ENCODE measurements around the gene ITPA. TPM values are rescaled to one million over a fixed set of nuclear protein-coding genes. Genes with fewer than 3 reads are reported as not detected.

Gene ITPA
- total and polyA plus RNA-seq, 2 of the 13 experiments (the other 11 are each of a cell fraction or from before 2014, with no cell fraction given): 60.1 to 103 TPM

GRCh38 chr20:3231889-3232588 is 22.7 kb downstream of the ITPA start (continued):
- TF ChIP-seq, protein P1, sequence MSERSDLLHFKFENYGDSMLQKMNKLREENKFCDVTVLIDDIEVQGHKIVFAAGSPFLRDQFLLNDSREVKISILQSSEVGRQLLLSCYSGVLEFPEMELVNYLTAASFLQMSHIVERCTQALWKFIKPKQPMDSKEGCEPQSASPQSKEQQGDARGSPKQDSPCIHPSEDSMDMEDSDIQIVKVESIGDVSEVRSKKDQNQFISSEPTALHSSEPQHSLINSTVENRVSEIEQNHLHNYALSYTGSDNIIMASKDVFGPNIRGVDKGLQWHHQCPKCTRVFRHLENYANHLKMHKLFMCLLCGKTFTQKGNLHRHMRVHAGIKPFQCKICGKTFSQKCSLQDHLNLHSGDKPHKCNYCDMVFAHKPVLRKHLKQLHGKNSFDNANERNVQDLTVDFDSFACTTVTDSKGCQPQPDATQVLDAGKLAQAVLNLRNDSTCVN (CRISPR knock-in tag; IDR thresholded peaks at IDR 0.05; ENCODE audit: borderline replicate concordance): 0 out of 2 replicates have a peak, but pooled peaks have one; percentile 32
- TF ChIP-seq ZNF800 (CRISPR knock-in tag; IDR thresholded peaks at IDR 0.05) (no peak), IKZF1 (IDR thresholded peaks at IDR 0.05) (no peak), ZNF17 (CRISPR knock-in tag; IDR thresholded peaks at IDR 0.05) (no peak), IRF2 (CRISPR knock-in tag; IDR thresholded peaks at IDR 0.05) (peak; percentile 87), PITX1 (CRISPR knock-in tag; IDR thresholded peaks at IDR 0.05) (peak; percentile 91), RARA (CRISPR knock-in tag; IDR thresholded peaks at IDR 0.05) (peak; percentile 96), ZBTB49 (CRISPR knock-in tag; IDR thresholded peaks at IDR 0.05; ENCODE audit: borderline replicate concordance) (peak; percentile 54; the same call in 1 of the 2 replicates), TCF7L2 (IDR thresholded peaks at IDR 0.05; ENCODE audit: low read depth, low read length) (no peak), ZNF749 (CRISPR knock-in tag; IDR thresholded peaks at IDR 0.05; ENCODE audit: borderline replicate concordance) (no peak), KAT2B (IDR thresholded peaks at IDR 0.05; ENCODE audit: borderline replicate concordance, low read depth, low read length) (no peak), HINFP (CRISPR knock-in tag; IDR thresholded peaks at IDR 0.05; ENCODE audit: low read depth) (peak; percentile 90; the same call in 1 of the 2 replicates), ZNF546 (CRISPR knock-in tag; conservative IDR thresholded peaks at IDR 0.05) (0 out of 2 replicates have a peak, but pooled peaks have one; percentile 15), TBP (CRISPR knock-in tag; IDR thresholded peaks at IDR 0.05) (no peak), ZNF143 (CRISPR knock-in tag; IDR thresholded peaks at IDR 0.05) (no peak; the same call in 1 of the 2 replicates), ZBTB42 (CRISPR knock-in tag; IDR thresholded peaks at IDR 0.05) (peak; percentile 63; the same call in 1 of the 2 replicates)
- TF ChIP-seq, protein P2, sequence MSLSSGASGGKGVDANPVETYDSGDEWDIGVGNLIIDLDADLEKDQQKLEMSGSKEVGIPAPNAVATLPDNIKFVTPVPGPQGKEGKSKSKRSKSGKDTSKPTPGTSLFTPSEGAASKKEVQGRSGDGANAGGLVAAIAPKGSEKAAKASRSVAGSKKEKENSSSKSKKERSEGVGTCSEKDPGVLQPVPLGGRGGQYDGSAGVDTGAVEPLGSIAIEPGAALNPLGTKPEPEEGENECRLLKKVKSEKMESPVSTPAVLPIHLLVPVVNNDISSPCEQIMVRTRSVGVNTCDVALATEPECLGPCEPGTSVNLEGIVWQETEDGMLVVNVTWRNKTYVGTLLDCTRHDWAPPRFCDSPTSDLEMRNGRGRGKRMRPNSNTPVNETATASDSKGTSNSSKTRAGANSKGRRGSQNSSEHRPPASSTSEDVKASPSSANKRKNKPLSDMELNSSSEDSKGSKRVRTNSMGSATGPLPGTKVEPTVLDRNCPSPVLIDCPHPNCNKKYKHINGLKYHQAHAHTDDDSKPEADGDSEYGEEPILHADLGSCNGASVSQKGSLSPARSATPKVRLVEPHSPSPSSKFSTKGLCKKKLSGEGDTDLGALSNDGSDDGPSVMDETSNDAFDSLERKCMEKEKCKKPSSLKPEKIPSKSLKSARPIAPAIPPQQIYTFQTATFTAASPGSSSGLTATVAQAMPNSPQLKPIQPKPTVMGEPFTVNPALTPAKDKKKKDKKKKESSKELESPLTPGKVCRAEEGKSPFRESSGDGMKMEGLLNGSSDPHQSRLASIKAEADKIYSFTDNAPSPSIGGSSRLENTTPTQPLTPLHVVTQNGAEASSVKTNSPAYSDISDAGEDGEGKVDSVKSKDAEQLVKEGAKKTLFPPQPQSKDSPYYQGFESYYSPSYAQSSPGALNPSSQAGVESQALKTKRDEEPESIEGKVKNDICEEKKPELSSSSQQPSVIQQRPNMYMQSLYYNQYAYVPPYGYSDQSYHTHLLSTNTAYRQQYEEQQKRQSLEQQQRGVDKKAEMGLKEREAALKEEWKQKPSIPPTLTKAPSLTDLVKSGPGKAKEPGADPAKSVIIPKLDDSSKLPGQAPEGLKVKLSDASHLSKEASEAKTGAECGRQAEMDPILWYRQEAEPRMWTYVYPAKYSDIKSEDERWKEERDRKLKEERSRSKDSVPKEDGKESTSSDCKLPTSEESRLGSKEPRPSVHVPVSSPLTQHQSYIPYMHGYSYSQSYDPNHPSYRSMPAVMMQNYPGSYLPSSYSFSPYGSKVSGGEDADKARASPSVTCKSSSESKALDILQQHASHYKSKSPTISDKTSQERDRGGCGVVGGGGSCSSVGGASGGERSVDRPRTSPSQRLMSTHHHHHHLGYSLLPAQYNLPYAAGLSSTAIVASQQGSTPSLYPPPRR (CRISPR knock-in tag; IDR thresholded peaks at IDR 0.05; ENCODE audit: borderline replicate concordance): peak; percentile 84; the same call in 1 of the 2 replicates

All from HepG2 (cell line).